Smooth muscle cell (in vitro differentiated cells): Measurements from ENCODE around the gene TIE1. TPM values are rescaled to one million over a fixed set of nuclear protein-coding genes. Genes with fewer than 3 reads are reported as not detected.

Experiments
- DNase-seq: peaks from one replicate; lab custom pipeline; 2025; ENCODE audit not compliant: unreplicated experiment; lab: John Stamatoyannopoulos, UW
- H2AFZ ChIP-seq: fragments of 200-600 bp; sonication (generic); 2 replicates; pipeline ENCODE4 v1.6.0; 2016; ENCODE audit warnings: antibody characterized with exemption, low read depth, mild to moderate bottlenecking
- H3F3A ChIP-seq: fragments of 200-600 bp; sonication (generic); 2 replicates; pipeline ENCODE4 v1.6.0; 2017; ENCODE audit warnings: antibody characterized with exemption, low read depth
- H3K27ac ChIP-seq: fragments of 200-600 bp; sonication (generic); 2 replicates; pipeline ENCODE4 v1.5.1; 2016; ENCODE audit warnings: low read depth, mild to moderate bottlenecking
- H3K27me3 ChIP-seq: fragments of 200-600 bp; sonication (generic); 2 replicates; pipeline ENCODE4 v1.6.1; 2016; ENCODE audit warnings: low read depth, mild to moderate bottlenecking
- H3K36me3 ChIP-seq: fragments of 200-600 bp; sonication (generic); 2 replicates; pipeline ENCODE4 v1.5.1; 2016; ENCODE audit warnings: low read depth
- H3K4me1 ChIP-seq: fragments of 200-600 bp; sonication (generic); 2 replicates; pipeline ENCODE4 v1.5.1; 2016; ENCODE audit warnings: low read depth
- H3K4me2 ChIP-seq: fragments of 200-600 bp; sonication (generic); 2 replicates; pipeline ENCODE4 v1.6.0; 2016; ENCODE audit warnings: mild to moderate bottlenecking
- H3K4me3 ChIP-seq: fragments of 200-600 bp; sonication (generic); 2 replicates; pipeline ENCODE4 v1.5.1; 2016; ENCODE audit warnings: mild to moderate bottlenecking
- H3K79me2 ChIP-seq: fragments of 200-600 bp; sonication (generic); 2 replicates; pipeline ENCODE4 v1.6.0; 2016; ENCODE audit warnings: low read depth, mild to moderate bottlenecking
- H3K9ac ChIP-seq: fragments of 200-600 bp; sonication (generic); 2 replicates; pipeline ENCODE4 v1.6.0; 2016; ENCODE audit warnings: low read depth
- H3K9me3 ChIP-seq: fragments of 200-600 bp; sonication (generic); replicated peaks from 2 replicates; pipeline ENCODE4 v1.5.1; 2016; ENCODE audit warnings: low read depth
- H4K20me1 ChIP-seq: fragments of 200-600 bp; sonication (generic); 2 replicates; pipeline ENCODE4 v1.6.0; 2016; ENCODE audit warnings: low read depth
- CTCF ChIP-seq: fragments of 200-600 bp; sonication (generic); IDR thresholded peaks from 2 replicates; pipeline ENCODE4 v1.5.1; 2017; ENCODE audit warnings: borderline replicate concordance, mild to moderate bottlenecking, antibody characterized with exemption; ENCODE audit not compliant: insufficient read depth, poor library complexity, severe bottlenecking
- WGBS: methylation state at CpG from one replicate; pipeline ENCODE4 v1.1.7; 2016; ENCODE audit warnings: low lambda C conversion rate; 5-methylcytosine and 5-hydroxymethylcytosine counted together
- polyA plus RNA-seq: library from polyadenylated mRNA; unstranded; fragments of >200 nt; fragmentation: Nextera tagmentation; extraction: Ambion mirVana; gene quantifications from 2 replicates; pipeline ENCODE4 v1.2.1, GENCODE V29; 2016
- total RNA-seq: library from RNA; depleted of rRNA; stranded (reverse); fragments of >200 nt; gene quantifications from 2 replicates; pipeline ENCODE4 v1.2.3, GENCODE V29; 2014

The TIE1 gene
- total and polyA plus RNA-seq, 2 experiments from 2014 or later = 0.18 to 0.73 TPM

DNA sequence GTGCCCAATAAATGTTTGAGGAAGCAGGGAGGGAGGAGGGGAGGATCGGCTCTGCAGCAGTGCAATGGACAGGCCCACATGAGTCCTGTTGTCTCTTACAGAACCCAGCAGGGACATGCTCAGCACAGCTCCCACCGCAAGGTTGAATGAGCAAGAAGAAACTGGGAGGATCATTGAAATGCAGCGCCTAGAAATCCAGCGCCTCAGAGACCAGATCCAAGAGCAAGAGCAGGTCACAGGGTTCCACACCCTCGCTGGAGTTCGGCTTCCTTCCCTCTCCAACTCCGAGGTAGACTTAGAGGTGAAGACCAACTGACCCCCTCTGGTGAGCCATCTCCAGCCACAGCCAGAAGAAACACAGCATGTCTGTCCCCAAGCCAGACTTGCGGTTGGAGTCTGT is 46.9 kb upstream of the TIE1 start:
- H3K4me2 ChIP-seq = no peak overlapping the region
- no peak overlapping the region for H3K27ac ChIP-seq
- 92% methylated on average over 8 of the region's 8 CpGs for WGBS
- no peak overlapping the region for H3K4me3 ChIP-seq
- TF ChIP-seq CTCF = no peak
- no peaks in the 10 kb centered on the region for H3K36me3 ChIP-seq
- H3F3A ChIP-seq = no peaks in the 10 kb centered on the region
- no peaks in the 10 kb centered on the region for H4K20me1 ChIP-seq
- H3K27me3 ChIP-seq = no peaks in the 10 kb centered on the region
- no peak for DNase-seq
- H3K79me2 ChIP-seq = no peaks in the 10 kb centered on the region
- no peaks in the 10 kb centered on the region for H3K4me1 ChIP-seq
- no peaks in the 10 kb centered on the region for H3K9me3 ChIP-seq
- no peak overlapping the region for H2AFZ ChIP-seq
- no peak overlapping the region for H3K9ac ChIP-seq

DNA sequence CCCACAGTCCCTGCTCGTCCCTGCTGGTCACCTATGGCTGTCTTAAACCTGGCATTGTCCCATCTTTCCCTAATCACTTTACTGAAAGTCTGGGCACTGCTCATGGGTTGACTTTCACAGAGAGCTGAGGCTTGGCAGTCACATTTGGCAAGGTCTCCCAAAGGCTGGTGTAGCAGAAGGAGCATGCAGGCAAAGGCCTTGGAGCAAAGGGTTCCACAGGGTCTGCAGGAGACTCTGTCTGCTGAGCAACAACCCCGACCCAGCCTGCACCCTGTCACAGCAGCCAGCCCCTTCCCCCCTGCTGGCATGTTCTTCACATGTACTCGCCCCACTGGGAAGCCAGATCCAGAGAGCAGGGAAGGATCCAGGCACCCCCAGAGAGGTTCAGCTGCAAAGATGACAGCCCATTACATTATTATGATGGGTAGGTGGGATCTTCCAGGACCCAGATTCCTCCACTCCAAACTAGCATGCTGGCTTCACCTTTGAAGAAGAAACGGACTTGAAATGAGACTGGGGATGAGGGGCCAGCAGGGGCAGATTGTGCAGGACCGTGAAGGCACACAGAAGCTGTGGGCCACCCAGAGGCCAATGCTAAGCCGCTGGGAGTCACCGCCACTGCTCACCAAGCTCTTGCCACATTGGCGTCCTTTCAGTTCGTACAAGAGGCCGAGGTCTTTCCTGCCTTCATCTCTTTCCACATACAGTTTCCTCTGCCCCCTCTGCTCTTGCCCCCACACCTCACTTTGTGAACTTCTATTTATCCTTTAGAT is 45.2 kb upstream of the TIE1 start:
- TF ChIP-seq CTCF = no peak
- Histone ChIP-seq H2AFZ (no peak overlapping the region), H3K4me1 (no peaks in the 10 kb centered on the region), H3K79me2 (no peaks in the 10 kb centered on the region), H4K20me1 (no peaks in the 10 kb centered on the region), H3F3A (no peaks in the 10 kb centered on the region), H3K9me3 (no peaks in the 10 kb centered on the region), H3K27ac (no peak overlapping the region), H3K36me3 (no peaks in the 10 kb centered on the region), H3K27me3 (no peaks in the 10 kb centered on the region), H3K9ac (no peak overlapping the region), H3K4me3 (no peak overlapping the region), H3K4me2 (no peak overlapping the region)
- no peak for DNase-seq
- WGBS = 84% methylated on average over 10 of the region's 10 CpGs

DNA sequence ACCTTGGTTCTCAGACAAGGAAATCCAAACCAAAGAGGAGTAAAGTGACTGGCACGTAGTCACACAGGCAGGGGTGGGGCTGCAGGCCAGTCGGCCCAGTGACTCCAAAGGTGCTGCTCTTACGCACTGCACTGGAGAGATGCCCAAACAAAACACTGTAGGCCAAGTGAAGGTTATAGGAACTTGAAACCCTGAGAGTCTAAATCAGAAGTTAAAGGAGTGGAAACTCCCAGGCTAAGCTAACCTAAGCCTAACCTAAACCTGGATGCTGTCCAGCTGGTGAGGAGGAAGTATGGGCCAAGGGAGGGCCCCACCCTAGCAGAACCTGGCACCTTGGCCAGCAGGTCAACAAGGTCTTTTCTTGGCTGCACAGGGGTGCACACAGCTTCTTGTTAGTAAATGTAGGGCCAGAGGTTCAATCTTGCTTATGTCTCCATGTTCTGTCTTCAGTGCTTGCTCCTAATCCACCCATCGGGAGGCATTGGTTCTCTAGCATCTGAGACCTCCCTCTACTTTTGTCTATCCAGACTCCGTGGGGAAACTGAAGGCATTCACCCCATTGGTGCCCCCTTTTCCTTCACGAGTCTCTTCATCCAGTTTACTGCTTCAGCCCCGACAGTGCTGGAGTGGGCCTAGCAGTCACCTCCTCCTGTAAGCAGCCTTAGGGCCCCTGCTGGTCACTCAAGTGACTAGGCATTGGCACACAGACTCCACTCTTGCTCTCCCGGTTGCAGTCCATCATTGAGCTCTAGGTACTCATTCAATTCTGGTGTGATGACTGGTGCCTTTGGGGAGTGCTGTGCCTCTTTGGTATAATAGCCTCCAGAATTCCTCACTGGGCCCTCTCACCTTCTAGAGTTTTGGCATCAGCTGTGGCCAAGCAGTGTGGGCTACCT is 43.9 kb upstream of the TIE1 start:
- Histone ChIP-seq H3K79me2 (no peaks in the 10 kb centered on the region), H3K27ac (no peak overlapping the region), H3K9ac (no peak overlapping the region), H3K4me1 (no peaks in the 10 kb centered on the region), H3K27me3 (no peaks in the 10 kb centered on the region), H3K36me3 (no peaks in the 10 kb centered on the region), H4K20me1 (no peaks in the 10 kb centered on the region), H3K9me3 (peaks cover 1% of the 10 kb centered on the region), H3K4me3 (no peak overlapping the region), H3F3A (no peaks in the 10 kb centered on the region), H3K4me2 (no peak overlapping the region), H2AFZ (no peak overlapping the region)
- no peak for TF ChIP-seq CTCF
- 89% methylated on average over 8 of the region's 8 CpGs for WGBS
- DNase-seq = no peak
